Measurements from ENCODE around the gene PHOX2A.
A peak's percentile ranks its signal among the peaks of the same experiment; 100 is the strongest.

PHOX2A gene

DNA sequence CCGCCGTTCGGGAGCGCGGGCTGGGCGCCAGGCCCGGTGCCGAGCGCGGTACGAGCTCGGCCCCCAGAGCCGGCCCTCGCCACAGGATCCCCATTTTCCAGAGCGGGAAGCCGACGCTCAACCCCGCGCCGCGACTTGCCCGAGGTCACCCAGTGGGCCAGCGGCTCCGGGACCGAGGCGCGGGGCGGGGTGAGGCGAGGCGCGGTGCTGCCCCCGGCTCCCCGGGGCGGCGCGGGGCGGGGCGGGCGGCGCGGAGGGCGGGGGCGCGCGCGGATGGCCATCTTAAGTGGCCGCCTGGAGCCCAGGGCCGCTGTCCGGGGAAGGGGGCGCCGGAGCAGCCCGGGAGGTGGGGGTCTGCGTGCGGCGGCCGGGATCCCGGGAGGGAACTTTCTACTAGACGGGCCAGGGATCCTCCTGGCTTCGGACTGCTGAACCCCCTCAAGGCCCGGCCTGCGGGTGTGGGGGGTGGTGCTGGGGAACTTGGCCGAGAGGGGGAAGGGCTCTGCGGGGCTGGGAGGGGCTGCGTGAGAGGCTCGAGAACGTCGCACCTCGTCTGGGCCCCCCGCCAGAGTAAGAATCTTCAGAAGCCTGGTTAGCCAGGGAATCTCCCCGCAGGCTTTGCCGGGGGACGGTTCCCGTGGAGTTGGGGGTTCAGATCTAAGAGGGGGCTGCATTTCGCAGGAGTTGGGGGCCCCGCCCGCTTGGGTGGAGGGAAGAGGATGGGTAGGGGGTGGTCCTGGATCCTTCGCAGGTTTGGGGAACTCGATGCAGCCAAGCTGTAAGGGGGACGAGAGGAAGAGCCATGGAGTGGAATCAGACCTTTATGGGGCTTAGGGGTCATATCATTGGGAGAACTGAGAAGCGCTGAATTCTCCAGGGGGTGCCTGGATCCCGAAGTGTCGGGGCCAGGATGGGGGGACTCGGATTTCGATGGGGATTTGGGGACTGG, 20.1 kb downstream of the PHOX2A start:
- no peaks in the 10 kb centered on the region for H3K27me3 ChIP-seq (ENCODE audit: control insufficient read depth, insufficient read depth, low read length)
- peaks cover 15% of the 10 kb centered on the region for H3K4me1 ChIP-seq (ENCODE audit: control insufficient read depth, insufficient read depth, low read length)
- peak overlapping the region; percentile 77 for H3K4me3 ChIP-seq (ENCODE audit: low read depth, low read length)
- peaks cover 8% of the 10 kb centered on the region for H3K36me3 ChIP-seq (ENCODE audit: control insufficient read depth, insufficient read depth, low read length)
- no peaks in the 10 kb centered on the region for H3K9me3 ChIP-seq (ENCODE audit: control insufficient read depth, insufficient read depth, low read length)
- H3K9ac ChIP-seq (ENCODE audit: low read depth, low read length), result peak overlapping the region; percentile 57

DNA sequence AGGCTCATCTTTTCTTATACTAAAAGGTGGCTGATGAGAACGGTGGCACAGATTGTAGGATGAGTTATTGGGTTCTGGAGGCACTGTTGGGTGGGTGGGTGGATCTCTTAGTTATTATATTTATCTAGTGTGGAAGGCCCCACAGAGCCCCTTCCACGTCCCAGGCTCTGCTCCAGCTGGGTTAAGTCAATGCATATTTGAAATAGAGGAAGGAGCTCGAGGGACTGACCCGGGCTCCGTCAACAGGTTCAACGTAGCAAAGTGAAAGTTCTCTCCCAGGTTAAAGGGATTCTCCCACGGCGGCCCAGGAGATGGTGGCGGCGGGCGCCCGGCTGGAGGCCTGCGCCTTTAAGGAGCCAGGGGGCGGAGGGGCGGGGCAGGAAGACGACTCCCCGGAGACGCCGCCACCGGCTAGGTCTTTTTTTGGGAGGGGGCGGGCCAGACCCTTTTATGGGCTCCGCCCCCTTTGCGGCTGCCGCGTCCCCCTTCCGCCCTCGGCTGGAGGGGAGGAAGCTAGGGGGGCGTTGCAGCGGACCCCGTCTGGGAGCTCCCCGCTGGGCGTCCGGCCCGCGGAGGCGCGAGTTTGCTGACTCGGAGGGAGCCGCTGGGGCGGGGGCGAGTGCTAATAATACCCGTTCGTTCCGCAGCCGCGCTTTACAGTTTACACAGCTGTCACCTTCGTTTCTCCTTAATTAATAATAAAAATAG, 20.9 kb downstream of the PHOX2A start:
- H3K9ac ChIP-seq (ENCODE audit: low read depth, low read length), result peak overlapping the region; percentile 60
- H3K4me1 ChIP-seq (ENCODE audit: control insufficient read depth, insufficient read depth, low read length), result peaks cover 15% of the 10 kb centered on the region

DNA sequence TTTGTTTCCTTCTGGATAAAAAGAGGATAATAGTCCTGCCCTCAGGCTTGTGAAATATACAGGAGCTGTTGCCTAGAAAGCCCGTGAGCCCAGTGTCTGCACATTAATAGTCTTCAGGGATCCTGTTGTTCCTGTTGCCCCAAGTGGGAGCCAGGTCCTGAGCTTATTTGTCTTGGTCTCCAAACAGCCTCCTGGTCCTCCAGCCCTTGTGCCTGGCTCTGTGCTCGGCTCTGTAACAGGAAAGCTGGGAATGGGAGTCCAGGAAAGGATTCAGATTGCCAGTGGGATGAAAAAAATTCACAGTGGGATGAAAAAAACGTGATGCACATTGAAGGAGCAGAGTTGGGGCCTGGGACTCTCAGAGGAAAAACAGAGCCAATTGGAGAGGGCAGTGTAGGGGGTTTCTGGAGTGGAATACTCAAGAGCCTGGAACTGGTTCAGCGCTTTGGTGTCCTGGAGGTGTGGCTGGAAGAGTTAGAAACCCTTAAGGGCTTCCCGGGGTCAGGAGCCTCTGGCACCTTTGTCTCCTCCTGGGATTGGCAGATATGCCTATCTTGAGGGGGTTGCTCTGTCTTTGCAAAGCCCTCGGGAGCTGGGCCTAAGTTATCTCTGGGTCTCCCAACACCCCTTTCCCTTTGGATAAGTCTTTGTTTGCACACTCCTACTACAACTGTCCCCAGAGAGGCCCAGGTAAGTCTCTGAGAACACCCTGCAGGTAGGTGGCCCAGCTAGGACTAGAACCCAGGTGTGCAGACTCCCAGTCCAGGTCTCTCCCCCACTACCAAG, 21.7 kb downstream of the PHOX2A start:
- Histone ChIP-seq H3K27me3 (ENCODE audit: control insufficient read depth, insufficient read depth, low read length) (peaks cover 2% of the 10 kb centered on the region), H3K9ac (ENCODE audit: low read depth, low read length) (peak overlapping the region; percentile 60), H3K4me3 (ENCODE audit: low read depth, low read length) (peak overlapping the region; percentile 60), H3K36me3 (ENCODE audit: control insufficient read depth, insufficient read depth, low read length) (no peaks in the 10 kb centered on the region), H3K9me3 (ENCODE audit: control insufficient read depth, insufficient read depth, low read length) (no peaks in the 10 kb centered on the region), H3K4me1 (ENCODE audit: control insufficient read depth, insufficient read depth, low read length) (peaks cover 15% of the 10 kb centered on the region)

More for the DNA sequence above, 20.9 kb downstream of the PHOX2A start:
- Histone ChIP-seq H3K9me3 (ENCODE audit: control insufficient read depth, insufficient read depth, low read length) (no peaks in the 10 kb centered on the region), H3K27me3 (ENCODE audit: control insufficient read depth, insufficient read depth, low read length) (peaks cover 2% of the 10 kb centered on the region), H3K4me3 (ENCODE audit: low read depth, low read length) (peak overlapping the region; percentile 60), H3K36me3 (ENCODE audit: control insufficient read depth, insufficient read depth, low read length) (peaks cover 2% of the 10 kb centered on the region)

DNA sequence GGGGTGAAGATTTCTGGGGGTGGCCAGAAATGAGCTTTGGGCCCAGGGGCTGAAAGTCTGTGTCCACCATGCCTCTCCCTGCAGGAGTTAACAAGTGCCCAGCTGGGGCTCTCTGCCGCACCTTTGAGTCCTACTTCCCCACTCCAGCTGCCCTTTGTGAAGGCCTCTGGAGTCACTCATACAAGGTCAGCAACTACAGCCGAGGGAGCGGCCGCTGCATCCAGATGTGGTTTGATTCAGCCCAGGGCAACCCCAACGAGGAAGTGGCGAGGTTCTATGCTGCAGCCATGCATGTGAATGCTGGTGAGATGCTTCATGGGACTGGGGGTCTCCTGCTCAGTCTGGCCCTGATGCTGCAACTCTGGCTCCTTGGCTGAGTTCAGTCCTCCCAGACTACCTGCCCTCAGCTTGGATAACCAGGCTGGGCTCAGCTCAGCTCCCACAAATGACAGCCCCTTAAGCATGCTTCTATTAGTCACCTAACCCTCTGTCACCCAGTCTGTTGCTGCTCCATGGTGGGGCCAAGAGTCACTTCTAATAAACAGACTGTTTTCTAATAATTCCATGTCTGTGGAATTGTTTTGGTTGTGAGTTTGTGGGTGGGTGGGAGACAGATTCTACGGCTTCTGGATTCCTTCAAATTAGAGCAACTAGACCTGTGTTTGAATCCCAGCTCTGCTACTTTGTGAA, 22.4 kb downstream of the PHOX2A start:
- Histone ChIP-seq H3K36me3 (ENCODE audit: control insufficient read depth, insufficient read depth, low read length) (no peaks in the 10 kb centered on the region), H3K9me3 (ENCODE audit: control insufficient read depth, insufficient read depth, low read length) (no peaks in the 10 kb centered on the region), H3K4me1 (ENCODE audit: control insufficient read depth, insufficient read depth, low read length) (peaks cover 15% of the 10 kb centered on the region), H3K9ac (ENCODE audit: low read depth, low read length) (no peak overlapping the region), H3K27me3 (ENCODE audit: control insufficient read depth, insufficient read depth, low read length) (peaks cover 3% of the 10 kb centered on the region), H3K4me3 (ENCODE audit: low read depth, low read length) (no peak overlapping the region)

DNA sequence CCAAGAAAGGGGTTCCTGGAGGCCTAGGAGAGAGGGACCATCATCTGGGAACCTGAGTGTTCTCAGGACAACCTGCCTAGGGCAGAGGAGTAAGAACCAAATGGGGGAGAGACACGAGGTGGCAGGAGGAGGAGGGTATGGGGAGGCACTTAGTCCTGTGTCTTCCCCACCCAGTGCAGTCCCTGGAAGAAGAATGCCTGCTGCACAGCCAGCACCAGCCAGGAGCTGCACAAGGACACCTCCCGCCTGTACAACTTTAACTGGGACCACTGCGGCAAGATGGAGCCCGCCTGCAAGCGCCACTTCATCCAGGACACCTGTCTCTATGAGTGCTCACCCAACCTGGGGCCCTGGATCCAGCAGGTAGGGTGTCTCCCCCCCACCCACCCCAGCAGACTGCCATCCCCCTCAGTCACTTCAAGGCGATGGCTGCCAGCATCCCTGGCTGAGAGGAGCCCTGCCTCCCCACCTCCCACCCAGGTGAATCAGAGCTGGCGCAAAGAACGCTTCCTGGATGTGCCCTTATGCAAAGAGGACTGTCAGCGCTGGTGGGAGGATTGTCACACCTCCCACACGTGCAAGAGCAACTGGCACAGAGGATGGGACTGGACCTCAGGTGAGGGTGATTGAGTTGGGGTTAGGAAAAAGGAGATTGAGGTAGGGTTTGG, 23.1 kb downstream of the PHOX2A start:
- Histone ChIP-seq H3K4me1 (ENCODE audit: control insufficient read depth, insufficient read depth, low read length) (peaks cover 15% of the 10 kb centered on the region), H3K9ac (ENCODE audit: low read depth, low read length) (no peak overlapping the region), H3K27me3 (ENCODE audit: control insufficient read depth, insufficient read depth, low read length) (peaks cover 4% of the 10 kb centered on the region), H3K9me3 (ENCODE audit: control insufficient read depth, insufficient read depth, low read length) (no peaks in the 10 kb centered on the region), H3K4me3 (ENCODE audit: low read depth, low read length) (no peak overlapping the region), H3K36me3 (ENCODE audit: control insufficient read depth, insufficient read depth, low read length) (no peaks in the 10 kb centered on the region)

DNA sequence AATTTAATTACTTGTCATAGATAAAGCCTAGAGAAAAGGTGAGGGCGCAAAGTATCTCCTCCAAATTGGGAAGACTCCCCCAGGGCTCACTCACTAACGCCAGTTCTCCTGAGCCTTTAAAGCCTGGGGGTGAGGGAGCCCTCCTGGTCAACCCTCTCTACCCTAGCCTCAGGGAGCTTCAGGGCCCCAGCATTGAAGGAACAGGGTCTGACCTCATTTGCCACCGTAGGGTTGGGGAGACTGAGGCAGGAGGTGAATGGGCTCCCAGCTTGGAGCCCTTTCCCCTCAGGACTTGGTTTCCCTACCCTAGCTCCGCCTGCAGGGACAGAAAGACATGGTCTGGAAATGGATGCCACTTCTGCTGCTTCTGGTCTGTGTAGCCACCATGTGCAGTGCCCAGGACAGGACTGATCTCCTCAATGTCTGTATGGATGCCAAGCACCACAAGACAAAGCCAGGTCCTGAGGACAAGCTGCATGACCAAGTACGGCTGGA, 25.7 kb downstream of the PHOX2A start:
- Histone ChIP-seq H3K9ac (ENCODE audit: low read depth, low read length) (no peak overlapping the region), H3K36me3 (ENCODE audit: control insufficient read depth, insufficient read depth, low read length) (no peaks in the 10 kb centered on the region), H3K27me3 (ENCODE audit: control insufficient read depth, insufficient read depth, low read length) (peaks cover 4% of the 10 kb centered on the region), H3K4me1 (ENCODE audit: control insufficient read depth, insufficient read depth, low read length) (peaks cover 12% of the 10 kb centered on the region), H3K4me3 (ENCODE audit: low read depth, low read length) (no peak overlapping the region), H3K9me3 (ENCODE audit: control insufficient read depth, insufficient read depth, low read length) (no peaks in the 10 kb centered on the region)

DNA sequence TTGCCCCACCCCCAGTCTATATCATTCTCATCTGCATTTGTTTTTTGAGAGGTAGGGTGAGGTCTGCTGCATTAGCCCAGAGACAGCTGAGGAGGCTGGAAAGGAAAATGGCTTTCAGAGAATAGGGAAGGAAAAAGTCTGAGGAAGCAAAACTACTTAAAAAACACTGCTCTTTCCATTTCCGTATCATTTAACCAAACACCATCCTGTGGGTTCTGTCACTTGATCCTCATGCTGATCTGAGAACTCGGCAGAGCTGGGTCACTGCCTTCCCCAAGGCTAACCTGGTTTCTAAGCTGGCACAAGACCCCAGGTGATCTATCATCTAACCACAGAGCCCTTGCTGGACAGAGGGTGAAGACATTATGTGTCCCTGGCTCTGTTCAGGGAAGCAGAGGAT, 26.1 kb downstream of the PHOX2A start:
- H3K27me3 ChIP-seq (ENCODE audit: control insufficient read depth, insufficient read depth, low read length), result peaks cover 4% of the 10 kb centered on the region
- no peaks in the 10 kb centered on the region for H3K9me3 ChIP-seq (ENCODE audit: control insufficient read depth, insufficient read depth, low read length)
- peaks cover 12% of the 10 kb centered on the region for H3K4me1 ChIP-seq (ENCODE audit: control insufficient read depth, insufficient read depth, low read length)
- H3K9ac ChIP-seq (ENCODE audit: low read depth, low read length), result no peak overlapping the region
- no peak overlapping the region for H3K4me3 ChIP-seq (ENCODE audit: low read depth, low read length)
- H3K36me3 ChIP-seq (ENCODE audit: control insufficient read depth, insufficient read depth, low read length), result no peaks in the 10 kb centered on the region

DNA sequence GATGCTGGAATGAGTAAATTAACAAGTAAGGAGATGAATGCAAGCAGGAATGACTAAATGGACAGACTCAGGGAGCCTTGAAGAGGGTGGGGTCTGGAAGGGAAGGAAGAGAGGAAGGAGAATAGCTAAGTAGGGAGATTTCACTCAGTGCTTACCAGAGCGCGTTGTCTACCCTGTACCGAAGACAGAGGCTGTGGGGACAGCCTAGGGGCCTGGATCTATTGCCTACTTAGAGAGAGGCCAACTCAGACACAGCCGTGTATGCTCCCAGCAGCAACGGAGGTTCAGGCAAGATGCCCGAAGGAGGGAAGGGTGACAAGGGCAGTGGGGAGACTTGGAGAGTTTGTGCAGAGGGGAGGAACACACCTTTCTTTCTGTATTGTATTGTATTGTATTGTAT, 27.3 kb downstream of the PHOX2A start, which contains the start of gene FOLR2:
Gene FOLR2, plus strand, starts transcription at position 157 of the 400 bp plus-strand sequence. CDS start 1,791 bp downstream, outside the sequence.
- H3K27me3 ChIP-seq (ENCODE audit: control insufficient read depth, insufficient read depth, low read length), result peaks cover 4% of the 10 kb centered on the region
- no peak within 1 kb of the TSS for H3K9ac ChIP-seq (ENCODE audit: low read depth, low read length)
- no peaks in the 10 kb centered on the region for H3K36me3 ChIP-seq (ENCODE audit: control insufficient read depth, insufficient read depth, low read length)
- no peak within 1 kb of the TSS for H3K4me3 ChIP-seq (ENCODE audit: low read depth, low read length)
- H3K9me3 ChIP-seq (ENCODE audit: control insufficient read depth, insufficient read depth, low read length), result no peaks in the 10 kb centered on the region
- peaks cover 4% of the 10 kb centered on the region for H3K4me1 ChIP-seq (ENCODE audit: control insufficient read depth, insufficient read depth, low read length)

DNA sequence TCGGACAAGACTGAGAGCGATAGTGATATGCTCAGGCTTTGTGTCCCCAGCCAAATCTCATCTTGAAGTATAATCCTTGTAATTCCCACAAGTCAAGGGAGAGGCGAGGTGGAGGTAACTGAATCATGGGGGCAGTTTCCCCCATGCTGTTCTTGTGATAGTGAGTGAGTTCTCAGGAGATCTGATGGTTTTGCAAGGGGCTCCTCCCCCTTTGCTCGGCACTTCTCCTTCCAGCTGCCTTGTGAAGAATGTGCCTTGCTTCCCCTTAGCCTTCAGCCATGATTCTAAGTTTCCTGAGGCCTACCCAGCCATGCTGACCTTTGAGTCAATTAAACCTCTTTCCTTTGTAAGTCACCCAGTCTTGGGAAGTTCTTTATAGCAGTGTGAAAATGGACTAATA, 34.9 kb downstream of the PHOX2A start:
- no peaks in the 10 kb centered on the region for H3K36me3 ChIP-seq (ENCODE audit: control insufficient read depth, insufficient read depth, low read length)

DNA sequence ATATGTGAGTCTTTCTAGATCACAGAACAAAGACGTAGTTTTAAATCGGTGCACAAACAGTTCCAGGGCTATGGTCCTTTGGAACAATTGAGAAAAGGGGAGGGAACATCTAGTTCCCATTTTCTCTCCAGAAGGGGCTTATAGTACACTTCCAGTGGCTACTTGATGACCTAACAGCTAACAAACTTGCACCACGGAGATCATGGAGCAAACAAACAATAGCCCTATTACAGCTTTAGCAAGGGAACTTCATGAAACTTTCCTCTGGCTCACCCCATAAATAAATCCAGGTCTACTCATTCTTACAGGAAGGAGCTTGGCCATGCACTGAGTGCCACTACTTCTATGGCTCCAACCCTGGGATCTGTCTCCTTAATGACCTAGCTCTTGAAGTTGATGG, 35.7 kb downstream of the PHOX2A start:
- no peaks in the 10 kb centered on the region for H3K27me3 ChIP-seq (ENCODE audit: control insufficient read depth, insufficient read depth, low read length)
- no peaks in the 10 kb centered on the region for H3K9me3 ChIP-seq (ENCODE audit: control insufficient read depth, insufficient read depth, low read length)

More for the DNA sequence above, 34.9 kb downstream of the PHOX2A start:
- Histone ChIP-seq H3K4me3 (ENCODE audit: low read depth, low read length) (no peak overlapping the region), H3K4me1 (ENCODE audit: control insufficient read depth, insufficient read depth, low read length) (no peaks in the 10 kb centered on the region), H3K27me3 (ENCODE audit: control insufficient read depth, insufficient read depth, low read length) (no peaks in the 10 kb centered on the region), H3K9ac (ENCODE audit: low read depth, low read length) (no peak overlapping the region), H3K9me3 (ENCODE audit: control insufficient read depth, insufficient read depth, low read length) (no peaks in the 10 kb centered on the region)

More for the DNA sequence above, 35.7 kb downstream of the PHOX2A start:
- Histone ChIP-seq H3K4me1 (ENCODE audit: control insufficient read depth, insufficient read depth, low read length) (no peaks in the 10 kb centered on the region), H3K4me3 (ENCODE audit: low read depth, low read length) (no peak overlapping the region), H3K9ac (ENCODE audit: low read depth, low read length) (no peak overlapping the region), H3K36me3 (ENCODE audit: control insufficient read depth, insufficient read depth, low read length) (no peaks in the 10 kb centered on the region)
